PFSK-1 (cell line): ENCODE measurements around the gene IL1RAP.

Source experiments
- FOXP2 ChIP-seq: optimal IDR thresholded peaks from 2 replicates; pipeline ENCODE3; 2011; ENCODE audit warnings: borderline replicate concordance, control low read depth, inconsistent platforms; ENCODE audit not compliant: insufficient read depth; ENCODE audit errors: extremely low read length, extremely low read depth
- POLR2AphosphoS5 ChIP-seq: IDR thresholded peaks from 2 replicates; pipeline ENCODE4 v1.6.1; 2012; ENCODE audit warnings: low read depth, mild to moderate bottlenecking, control low read depth, low read length, moderate library complexity
- SIN3A ChIP-seq: IDR thresholded peaks from 2 replicates; pipeline ENCODE4 v1.6.1; 2012; ENCODE audit warnings: mild to moderate bottlenecking, low read length, moderate library complexity, borderline replicate concordance; ENCODE audit not compliant: insufficient read depth
- TAF1 ChIP-seq: IDR thresholded peaks from 2 replicates; pipeline ENCODE4 v1.6.1; 2012; ENCODE audit warnings: low read length, control low read depth, borderline replicate concordance; ENCODE audit not compliant: insufficient read depth
- TF ChIP-seq, protein P1 (sequence below), 2 experiments: IDR thresholded peaks; 2 replicates each; pipeline versions ENCODE4 v1.6.1 to v1.8.0; 2011 to 2012; ENCODE audit warnings: low read depth in 2 of 2, low read length in 2 of 2, control low read depth in 1 of 2, inconsistent platforms in 1 of 2, mild to moderate bottlenecking in 1 of 2, moderate library complexity in 1 of 2; ENCODE audit not compliant: insufficient read depth in 1 of 2

The IL1RAP gene

DNA sequence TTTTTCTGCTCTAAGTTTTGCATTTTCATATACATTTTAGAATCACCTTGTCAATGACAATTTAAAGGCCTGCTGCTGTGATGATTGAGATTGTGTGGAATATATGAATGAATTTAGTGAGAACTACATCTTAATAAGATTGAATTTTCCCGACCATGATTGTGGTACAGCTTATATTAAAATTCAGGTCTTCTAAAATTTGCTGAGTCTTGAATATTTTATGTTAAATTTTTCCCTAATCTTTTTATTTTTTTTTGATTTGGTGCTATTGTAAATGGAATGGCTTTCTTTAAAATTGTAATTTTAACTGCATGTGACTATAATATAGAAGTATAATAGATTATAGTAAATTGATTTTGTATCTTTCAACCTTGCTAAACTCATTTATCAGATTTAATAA is 172.1 kb downstream of the IL1RAP start:
- TF ChIP-seq, protein P1, sequence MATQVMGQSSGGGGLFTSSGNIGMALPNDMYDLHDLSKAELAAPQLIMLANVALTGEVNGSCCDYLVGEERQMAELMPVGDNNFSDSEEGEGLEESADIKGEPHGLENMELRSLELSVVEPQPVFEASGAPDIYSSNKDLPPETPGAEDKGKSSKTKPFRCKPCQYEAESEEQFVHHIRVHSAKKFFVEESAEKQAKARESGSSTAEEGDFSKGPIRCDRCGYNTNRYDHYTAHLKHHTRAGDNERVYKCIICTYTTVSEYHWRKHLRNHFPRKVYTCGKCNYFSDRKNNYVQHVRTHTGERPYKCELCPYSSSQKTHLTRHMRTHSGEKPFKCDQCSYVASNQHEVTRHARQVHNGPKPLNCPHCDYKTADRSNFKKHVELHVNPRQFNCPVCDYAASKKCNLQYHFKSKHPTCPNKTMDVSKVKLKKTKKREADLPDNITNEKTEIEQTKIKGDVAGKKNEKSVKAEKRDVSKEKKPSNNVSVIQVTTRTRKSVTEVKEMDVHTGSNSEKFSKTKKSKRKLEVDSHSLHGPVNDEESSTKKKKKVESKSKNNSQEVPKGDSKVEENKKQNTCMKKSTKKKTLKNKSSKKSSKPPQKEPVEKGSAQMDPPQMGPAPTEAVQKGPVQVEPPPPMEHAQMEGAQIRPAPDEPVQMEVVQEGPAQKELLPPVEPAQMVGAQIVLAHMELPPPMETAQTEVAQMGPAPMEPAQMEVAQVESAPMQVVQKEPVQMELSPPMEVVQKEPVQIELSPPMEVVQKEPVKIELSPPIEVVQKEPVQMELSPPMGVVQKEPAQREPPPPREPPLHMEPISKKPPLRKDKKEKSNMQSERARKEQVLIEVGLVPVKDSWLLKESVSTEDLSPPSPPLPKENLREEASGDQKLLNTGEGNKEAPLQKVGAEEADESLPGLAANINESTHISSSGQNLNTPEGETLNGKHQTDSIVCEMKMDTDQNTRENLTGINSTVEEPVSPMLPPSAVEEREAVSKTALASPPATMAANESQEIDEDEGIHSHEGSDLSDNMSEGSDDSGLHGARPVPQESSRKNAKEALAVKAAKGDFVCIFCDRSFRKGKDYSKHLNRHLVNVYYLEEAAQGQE (IDR thresholded peaks at IDR 0.05; ENCODE audit: insufficient read depth in 1 of 2, low read depth in 2 of 2, low read length in 2 of 2): no peak
- no peak for TF ChIP-seq POLR2AphosphoS5
- no peak for TF ChIP-seq SIN3A
- no peak for TF ChIP-seq TAF1
- no peak for TF ChIP-seq FOXP2

DNA sequence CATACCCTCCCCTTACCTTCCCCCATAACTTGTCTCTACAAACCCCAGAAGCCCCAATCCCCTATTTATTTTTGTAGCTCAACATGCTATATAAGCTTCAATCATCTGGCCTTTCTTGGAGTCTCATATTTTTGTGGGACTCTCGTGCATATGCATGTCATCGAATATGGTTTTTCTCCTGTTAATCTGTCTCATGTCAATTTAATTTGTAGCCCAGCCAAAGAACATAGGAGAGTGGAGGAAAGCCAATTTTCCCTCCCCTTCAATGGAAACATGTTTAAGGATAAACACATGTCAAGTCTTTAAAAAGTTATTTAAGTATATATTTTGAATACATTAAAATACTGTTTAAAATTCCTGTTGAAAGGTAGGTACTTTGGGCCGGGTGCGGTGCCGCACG is 176.4 kb downstream of the IL1RAP start:
- no peak for TF ChIP-seq SIN3A
- TF ChIP-seq, protein P1 (IDR thresholded peaks at IDR 0.05; ENCODE audit: insufficient read depth in 1 of 2, low read depth in 2 of 2, low read length in 2 of 2): no peak
- TF ChIP-seq POLR2AphosphoS5: no peak
- no peak for TF ChIP-seq FOXP2
- no peak for TF ChIP-seq TAF1

DNA sequence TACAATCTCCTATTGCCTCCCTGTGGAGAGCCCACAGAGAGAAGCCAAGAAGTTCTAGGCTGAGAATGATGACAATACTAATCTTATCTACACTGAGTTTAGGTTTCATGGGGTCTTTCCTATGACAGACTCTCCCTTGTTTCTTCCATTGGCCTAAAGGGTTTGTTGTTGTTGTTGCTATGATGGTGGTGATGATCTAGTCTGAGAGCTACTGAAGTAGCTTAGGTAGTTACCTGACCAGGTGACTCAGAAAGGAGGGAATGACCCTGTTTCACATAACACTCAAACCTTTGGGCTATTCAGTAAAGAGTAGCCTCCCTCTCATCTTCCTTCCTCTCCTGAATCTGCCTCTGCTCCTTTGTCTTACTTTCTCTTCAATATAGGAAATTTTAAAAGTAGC is 178.4 kb downstream of the IL1RAP start:
- TF ChIP-seq, protein P1 (IDR thresholded peaks at IDR 0.05; ENCODE audit: insufficient read depth in 1 of 2, low read depth in 2 of 2, low read length in 2 of 2): no peak
- TF ChIP-seq POLR2AphosphoS5: no peak
- no peak for TF ChIP-seq SIN3A

DNA sequence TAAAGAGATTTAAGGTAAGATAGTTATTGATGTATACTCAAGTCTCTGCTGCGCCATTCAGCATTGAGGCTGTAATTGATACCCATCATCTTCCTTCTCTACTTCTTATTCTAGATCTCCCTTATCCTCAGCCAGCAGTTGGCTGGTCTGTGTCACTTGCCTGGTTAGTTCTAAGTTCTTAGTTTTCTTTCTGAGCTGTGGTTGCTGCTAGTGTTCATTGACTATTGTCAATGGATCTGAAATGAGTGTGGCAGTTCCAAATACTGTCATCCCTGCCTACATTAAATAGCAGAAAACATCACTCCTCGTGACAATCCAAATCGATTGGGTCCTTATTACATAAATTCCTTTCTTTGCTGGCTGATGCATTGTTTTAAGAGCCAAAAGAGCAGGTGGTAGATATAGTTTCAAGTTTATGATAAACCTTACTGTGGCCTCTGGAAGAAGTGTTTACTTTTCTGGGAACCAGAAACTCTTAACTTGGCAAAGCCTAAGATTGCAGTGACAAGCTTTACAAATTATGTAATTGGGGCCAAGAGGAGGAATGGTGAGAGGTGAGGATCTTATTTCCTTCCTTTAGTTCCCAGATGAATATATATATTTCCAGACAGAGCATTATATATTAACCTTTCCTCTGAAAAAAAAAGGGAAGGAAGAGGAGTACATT is 180.6 kb downstream of the IL1RAP start:
- TF ChIP-seq SIN3A (no peak), FOXP2 (no peak), POLR2AphosphoS5 (no peak)
- TF ChIP-seq, protein P1 (IDR thresholded peaks at IDR 0.05; ENCODE audit: insufficient read depth in 1 of 2, low read depth in 2 of 2, low read length in 2 of 2): no peak

DNA sequence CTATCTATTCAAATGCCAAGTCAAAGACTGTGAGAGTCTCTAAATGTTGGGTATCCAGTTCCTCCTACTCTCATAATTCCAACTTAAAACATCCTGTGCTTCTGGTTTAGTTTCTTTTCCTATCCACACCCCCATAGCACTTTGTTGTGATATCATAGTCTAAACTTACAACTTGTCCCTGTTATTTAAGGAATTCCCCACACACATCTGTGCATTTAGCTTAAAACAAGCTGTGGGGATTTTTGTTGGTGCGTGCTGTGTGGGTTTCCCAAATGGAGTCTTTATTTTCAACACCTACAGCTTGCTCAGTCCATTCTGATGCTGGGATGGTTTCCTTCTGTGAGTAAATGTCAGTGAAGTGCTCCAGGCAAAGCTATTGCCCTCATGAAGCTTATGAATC is 181.3 kb downstream of the IL1RAP start:
- TF ChIP-seq, protein P1 (IDR thresholded peaks at IDR 0.05; ENCODE audit: insufficient read depth in 1 of 2, low read depth in 2 of 2, low read length in 2 of 2): no peak
